Body of pancreas (tissue), 4 donors: ENCODE results near the gene TPST1. TPM values are rescaled to one million over a fixed set of nuclear protein-coding genes. Genes with fewer than 3 reads are reported as not detected.

ENCODE experiments used
- ATAC-seq: fragments of 150-250 bp; one replicate; pipeline ENCODE4 v1.9.1; 2016
- DNase-seq, 4 donors: peaks; one replicate each; pipeline ENCODE4 v3.0.0-alpha.2; 2019
- H3K27ac ChIP-seq, 4 donors: fragments of 200-600 bp; sonication (generic); 1 replicate in 3 of 4; 2 replicates in 1 of 4; pipeline versions ENCODE4 v1.5.1 to v1.6.1; 2016 to 2019; ENCODE audit warnings: mild to moderate bottlenecking in 1 of 4, mixed read lengths in 1 of 4, moderate library complexity in 1 of 4
- H3K27me3 ChIP-seq, 2 donors: fragments of 200-600 bp; sonication (generic); one replicate each; pipeline ENCODE4 v1.6.0; 2016; ENCODE audit warnings: mild to moderate bottlenecking in 1 of 2
- H3K36me3 ChIP-seq, 2 donors: fragments of 200-600 bp; sonication (generic); replicated peaks in 1 of 2; 2 replicates each; pipeline ENCODE4 v1.5.1; 2016; ENCODE audit warnings: low read depth in 2 of 2; ENCODE audit not compliant: insufficient read depth in 1 of 2
- H3K4me1 ChIP-seq: fragments of 200-600 bp; sonication (generic); one replicate; pipeline ENCODE4 v1.6.0; 2016
- H3K4me3 ChIP-seq, 2 donors: fragments of 200-600 bp; sonication (generic); 1 replicate in 1 of 2; 2 replicates in 1 of 2; pipeline ENCODE4 v1.5.1; 2016 to 2019
- H3K9me3 ChIP-seq, 3 donors: fragments of 200-600 bp; sonication (generic); 1 replicate in 2 of 3; 2 replicates in 1 of 3; pipeline ENCODE4 v1.5.1; 2016
- POLR2A ChIP-seq, 3 donors: fragments of 450-650 bp; IDR thresholded peaks; one replicate each; pipeline ENCODE4 v1.6.1; 2016; ENCODE audit warnings: antibody characterized with exemption in 3 of 3, mild to moderate bottlenecking in 2 of 3
- WGBS, 2 donors: methylation state at CpG; one replicate each; pipeline ENCODE4 v1.1.5; 2017; 5-methylcytosine and 5-hydroxymethylcytosine counted together
- intact Hi-C: fragments of 100-400 bp; cut with DNase I; formaldehyde crosslinking; loops from one replicate; pipeline ENCODE4 v1.15.1; 2023
- total RNA-seq, 2 donors: library from RNA; depleted of rRNA; stranded (reverse); fragments of >200 nt; gene quantifications; one replicate each; pipeline ENCODE4 v1.1.0, GENCODE V29; 2016
- TF ChIP-seq, protein P1 (sequence below), 7 experiments: fragments of 450-650 bp in 4 of 7; fragments of 200-600 bp in 3 of 7; sonication (generic) in 3 of 7; IDR thresholded peaks; one replicate each; pipeline ENCODE4 v1.5.1; 2016 to 2019; ENCODE audit warnings: antibody characterized with exemption in 7 of 7

The TPST1 gene
- total RNA-seq, 2 donors from 2014 or later, result 12.5 to 16.5 TPM

- H3K36me3 ChIP-seq, result no peaks in the 10 kb centered on the region
- ATAC-seq (no peak), DNase-seq (no peak)
- H3K4me1 ChIP-seq, result peaks cover 8% of the 10 kb centered on the region
- TF ChIP-seq, protein P1, sequence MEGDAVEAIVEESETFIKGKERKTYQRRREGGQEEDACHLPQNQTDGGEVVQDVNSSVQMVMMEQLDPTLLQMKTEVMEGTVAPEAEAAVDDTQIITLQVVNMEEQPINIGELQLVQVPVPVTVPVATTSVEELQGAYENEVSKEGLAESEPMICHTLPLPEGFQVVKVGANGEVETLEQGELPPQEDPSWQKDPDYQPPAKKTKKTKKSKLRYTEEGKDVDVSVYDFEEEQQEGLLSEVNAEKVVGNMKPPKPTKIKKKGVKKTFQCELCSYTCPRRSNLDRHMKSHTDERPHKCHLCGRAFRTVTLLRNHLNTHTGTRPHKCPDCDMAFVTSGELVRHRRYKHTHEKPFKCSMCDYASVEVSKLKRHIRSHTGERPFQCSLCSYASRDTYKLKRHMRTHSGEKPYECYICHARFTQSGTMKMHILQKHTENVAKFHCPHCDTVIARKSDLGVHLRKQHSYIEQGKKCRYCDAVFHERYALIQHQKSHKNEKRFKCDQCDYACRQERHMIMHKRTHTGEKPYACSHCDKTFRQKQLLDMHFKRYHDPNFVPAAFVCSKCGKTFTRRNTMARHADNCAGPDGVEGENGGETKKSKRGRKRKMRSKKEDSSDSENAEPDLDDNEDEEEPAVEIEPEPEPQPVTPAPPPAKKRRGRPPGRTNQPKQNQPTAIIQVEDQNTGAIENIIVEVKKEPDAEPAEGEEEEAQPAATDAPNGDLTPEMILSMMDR (IDR thresholded peaks at IDR 0.05), result no peak
- no peak for TF ChIP-seq POLR2A (IDR thresholded peaks at IDR 0.05)
- no peaks in the 10 kb centered on the region for H3K27me3 ChIP-seq
- peaks cover 0 to 11% (median 2%) of the 10 kb centered on the region in 3 donors for H3K9me3 ChIP-seq
- no peak overlapping the region for H3K27ac ChIP-seq
- intact Hi-C loops, result no loop called here
- H3K4me3 ChIP-seq, result no peak overlapping the region
These were observed 56.8 kb downstream of the TPST1 start for GRCh38 chr7:66261941-66262340.

GRCh38 chr7:66263936-66264335 lies 58.8 kb downstream of the TPST1 start:
- Histone ChIP-seq H3K27me3 (no peaks in the 10 kb centered on the region), H3K9me3 (peaks cover 0 to 11% (median 2%) of the 10 kb centered on the region in 3 donors), H3K4me1 (no peaks in the 10 kb centered on the region), H3K27ac (no peak overlapping the region), H3K4me3 (no peak overlapping the region), H3K36me3 (no peaks in the 10 kb centered on the region)
- WGBS, 2 donors, result 87 to 96% methylated on average over 1 of the region's 1 CpG
- intact Hi-C loops, result no loop called here
- no peak for TF ChIP-seq POLR2A (IDR thresholded peaks at IDR 0.05)
- TF ChIP-seq, protein P1 (IDR thresholded peaks at IDR 0.05), result no peak
- no peak for ATAC-seq
- DNase-seq, result no peak

DNA sequence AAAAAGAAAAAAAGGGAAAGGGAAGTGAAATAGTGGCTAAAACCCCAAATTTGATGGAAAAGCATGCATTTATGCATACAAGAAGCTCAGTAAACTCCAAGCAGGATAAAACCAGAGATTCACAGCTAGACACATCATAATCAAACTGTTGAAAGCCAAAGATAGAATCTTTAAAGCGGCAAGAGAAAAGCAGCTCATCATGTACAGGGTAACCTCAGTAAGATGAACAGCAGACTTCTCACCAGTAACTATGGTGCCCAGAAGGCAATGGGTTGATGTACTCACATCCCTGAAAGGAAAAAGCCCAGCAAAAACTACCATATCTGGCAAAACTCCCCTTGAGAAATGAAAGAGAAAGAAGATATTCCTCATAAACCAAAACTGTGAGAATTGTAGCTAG lies 60.4 kb downstream of the TPST1 start:
- Histone ChIP-seq H3K4me1 (no peaks in the 10 kb centered on the region), H3K36me3 (no peaks in the 10 kb centered on the region), H3K4me3 (no peak overlapping the region), H3K9me3 (peaks cover 0 to 11% (median 2%) of the 10 kb centered on the region in 3 donors), H3K27me3 (no peaks in the 10 kb centered on the region), H3K27ac (no peak overlapping the region)
- TF ChIP-seq, protein P1 (IDR thresholded peaks at IDR 0.05), result no peak
- TF ChIP-seq POLR2A (IDR thresholded peaks at IDR 0.05), result no peak
- ATAC-seq, result no peak
- 86 to 95% methylated on average over 1 of the region's 1 CpG for WGBS, 2 donors
- DNase-seq, result no peak
- intact Hi-C loops, result no loop called here

GRCh38 chr7:66267249-66267648 lies 62.1 kb downstream of the TPST1 start:
- TF ChIP-seq, protein P1 (IDR thresholded peaks at IDR 0.05), result no peak
- no peak for TF ChIP-seq POLR2A (IDR thresholded peaks at IDR 0.05)
- H3K27ac ChIP-seq, result peak overlapping the region in 1 of 4 donors; percentile 23
- H3K4me3 ChIP-seq, result no peak overlapping the region
- DNase-seq (peak in 3 of 4 donors; percentile 17 to 62 (median 22)), ATAC-seq (peak; percentile 48)
- 49 to 60% methylated on average over 2 of the region's 2 CpGs for WGBS, 2 donors
- H3K27me3 ChIP-seq, result no peaks in the 10 kb centered on the region
- intact Hi-C loops, result no loop called here
- H3K4me1 ChIP-seq, result no peaks in the 10 kb centered on the region
- no peaks in the 10 kb centered on the region for H3K36me3 ChIP-seq
- peaks cover 0 to 11% (median 2%) of the 10 kb centered on the region in 3 donors for H3K9me3 ChIP-seq

DNA sequence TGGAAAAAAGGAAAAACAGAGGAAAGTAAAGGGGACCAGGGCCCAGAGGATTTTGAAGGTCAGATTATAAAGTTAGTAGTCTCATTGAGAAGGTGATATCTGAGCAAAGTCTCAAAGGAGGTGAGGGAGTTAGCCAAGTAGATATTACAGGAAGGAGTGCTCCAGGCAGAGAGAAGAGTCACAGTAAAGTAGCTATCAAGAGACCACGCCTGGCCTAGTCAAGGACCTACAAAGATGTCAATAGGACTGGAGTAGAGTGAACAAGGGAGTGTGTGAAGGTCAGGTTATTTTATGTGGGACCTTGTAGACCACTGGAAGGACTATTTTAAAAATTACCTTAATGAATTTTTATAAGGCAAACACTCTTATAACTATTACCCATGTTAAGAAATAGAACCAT lies 64.8 kb downstream of the TPST1 start:
- 83 to 100% methylated on average over 1 of the region's 1 CpG for WGBS, 2 donors
- peaks cover 0 to 10% (median 2%) of the 10 kb centered on the region in 3 donors for H3K9me3 ChIP-seq
- ATAC-seq (no peak), DNase-seq (no peak)
- intact Hi-C loops, result no loop called here
- no peak overlapping the region for H3K4me3 ChIP-seq
- H3K27me3 ChIP-seq, result no peaks in the 10 kb centered on the region
- no peaks in the 10 kb centered on the region for H3K36me3 ChIP-seq
- H3K27ac ChIP-seq, result no peak overlapping the region
- no peaks in the 10 kb centered on the region for H3K4me1 ChIP-seq
- TF ChIP-seq POLR2A (IDR thresholded peaks at IDR 0.05), result no peak
- TF ChIP-seq, protein P1 (IDR thresholded peaks at IDR 0.05), result no peak
